Measurements from ENCODE around the gene MIPOL1.

DNA sequence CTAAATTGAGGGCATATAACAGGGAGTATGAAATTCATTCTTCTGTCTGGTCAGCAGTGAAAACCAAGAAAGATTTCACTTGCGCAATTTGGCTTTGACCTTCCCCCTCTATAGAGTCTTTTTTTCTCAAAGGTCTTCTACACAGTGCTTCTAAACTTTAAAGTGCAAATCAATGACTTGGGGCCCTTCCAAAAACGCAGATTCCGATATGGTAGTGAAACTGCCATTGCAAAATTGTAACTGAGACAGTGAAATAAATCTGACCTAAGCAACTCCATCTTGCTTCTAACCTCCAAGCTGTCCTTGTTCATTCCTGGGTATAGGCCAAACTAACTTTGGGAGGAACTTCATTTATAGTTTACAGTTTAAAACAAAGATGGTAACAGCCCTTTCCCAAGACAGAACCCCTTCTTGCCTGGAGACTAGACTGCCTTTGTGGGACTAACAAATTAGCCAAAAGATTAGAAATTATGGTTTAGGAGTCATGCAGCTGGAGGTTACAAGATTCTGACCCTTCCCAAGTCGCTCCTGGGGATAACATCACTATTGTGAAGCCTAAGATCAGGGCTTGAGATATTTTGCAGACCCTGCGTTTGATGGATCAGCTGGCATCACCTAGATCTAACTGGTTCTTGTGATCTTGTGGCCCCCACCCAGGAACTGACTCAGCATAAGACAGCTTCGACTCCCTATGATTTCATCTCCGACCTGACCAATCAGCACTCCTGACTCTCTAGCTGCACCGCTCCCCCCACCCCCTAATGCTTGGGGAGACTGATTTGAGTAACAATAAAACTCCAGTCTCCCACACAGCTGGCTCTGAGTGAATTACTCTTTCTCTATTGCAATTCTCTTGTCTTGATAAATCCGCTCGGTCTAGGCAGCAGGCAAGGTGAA, 30.3 kb upstream of the MIPOL1 start:
- TF ChIP-seq EZH2 (IDR thresholded peaks at IDR 0.05; ENCODE audit: low read depth) = no peak
- TF ChIP-seq, protein P1, sequence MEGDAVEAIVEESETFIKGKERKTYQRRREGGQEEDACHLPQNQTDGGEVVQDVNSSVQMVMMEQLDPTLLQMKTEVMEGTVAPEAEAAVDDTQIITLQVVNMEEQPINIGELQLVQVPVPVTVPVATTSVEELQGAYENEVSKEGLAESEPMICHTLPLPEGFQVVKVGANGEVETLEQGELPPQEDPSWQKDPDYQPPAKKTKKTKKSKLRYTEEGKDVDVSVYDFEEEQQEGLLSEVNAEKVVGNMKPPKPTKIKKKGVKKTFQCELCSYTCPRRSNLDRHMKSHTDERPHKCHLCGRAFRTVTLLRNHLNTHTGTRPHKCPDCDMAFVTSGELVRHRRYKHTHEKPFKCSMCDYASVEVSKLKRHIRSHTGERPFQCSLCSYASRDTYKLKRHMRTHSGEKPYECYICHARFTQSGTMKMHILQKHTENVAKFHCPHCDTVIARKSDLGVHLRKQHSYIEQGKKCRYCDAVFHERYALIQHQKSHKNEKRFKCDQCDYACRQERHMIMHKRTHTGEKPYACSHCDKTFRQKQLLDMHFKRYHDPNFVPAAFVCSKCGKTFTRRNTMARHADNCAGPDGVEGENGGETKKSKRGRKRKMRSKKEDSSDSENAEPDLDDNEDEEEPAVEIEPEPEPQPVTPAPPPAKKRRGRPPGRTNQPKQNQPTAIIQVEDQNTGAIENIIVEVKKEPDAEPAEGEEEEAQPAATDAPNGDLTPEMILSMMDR (conservative IDR thresholded peaks at IDR 0.05) = no peak
